ENCODE measurements around the gene MVB12B.
"Not testable (repeated sequence)": the region's sequence is repeated elsewhere in the genome, so short reads cannot be mapped to it uniquely, and the experiment has no call there.

The MVB12B gene

DNA sequence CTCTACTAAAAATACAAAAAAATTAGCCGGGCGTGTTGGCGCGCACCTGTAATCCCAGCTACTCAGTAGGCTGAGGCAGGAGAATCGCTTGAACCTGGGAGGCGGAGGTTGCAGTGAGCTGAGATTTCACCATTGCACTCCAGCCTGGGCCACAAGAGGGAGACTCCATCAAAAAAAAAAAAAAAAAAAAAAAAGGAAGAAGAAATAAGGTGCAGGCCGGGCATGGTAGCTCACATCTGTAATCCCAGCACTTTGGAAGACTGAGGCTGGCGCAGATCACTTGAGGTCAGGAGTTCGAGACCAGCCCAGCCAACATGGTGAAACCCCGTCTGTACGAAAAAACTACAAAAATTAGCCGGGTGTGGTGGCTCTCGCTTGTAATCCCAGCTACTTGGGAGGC is 228.8 kb downstream of the MVB12B start:
- DNase-seq: not testable (repeated sequence)

Measured in NCI-H1436 treated with DMSO at 0.1 percent for 48 hours (cell line).